CD4-positive, alpha-beta T cell (primary cell): ENCODE measurements around the gene FRMD4B. TPM values are rescaled to one million over a fixed set of nuclear protein-coding genes. Genes with fewer than 3 reads are reported as not detected.
"Not testable (repeated sequence)": the region's sequence is repeated elsewhere in the genome, so short reads cannot be mapped to it uniquely, and the experiment has no call there.

Source experiments
- ATAC-seq: fragments of 200-7000 bp; cut with Tn5 transposase; one replicate; pipeline ENCODE4 v1.10.0; 2022; ENCODE audit warnings: mild to moderate bottlenecking; ENCODE audit not compliant: poor library complexity
- CTCF ChIA-PET: fragments of 350-600 bp; sonication (Branson Sonifier 250); formaldehyde crosslinking; loops from one replicate; lab custom pipeline; 2021; ENCODE audit warnings: antibody characterized with exemption, inconsistent platforms; lab: Charles Lee
- POLR2A ChIA-PET: fragments of 350-600 bp; sonication (Branson Sonifier 250); formaldehyde crosslinking; loops from one replicate; lab custom pipeline; 2021; ENCODE audit warnings: antibody characterized with exemption, inconsistent platforms; lab: Charles Lee
- DNase-seq, 14 experiments: peaks; one replicate each; pipeline ENCODE4 v3.0.0-alpha.2; 2013 to 2020; ENCODE audit warnings: mixed read lengths in 2 of 14
- H3K27ac ChIP-seq, 2 donors: one replicate each; pipeline versions ENCODE4 v1.5.1 to v1.7.0; 2013; ENCODE audit warnings: low read length in 2 of 2, low read depth in 1 of 2, mild to moderate bottlenecking in 1 of 2
- H3K27me3 ChIP-seq, 2 experiments: 1 replicate in 1 of 2; 2 replicates in 1 of 2; pipeline versions ENCODE4 v1.6.1 to v1.7.0; 2013; ENCODE audit warnings: low read length in 2 of 2, control low read depth in 1 of 2, mild to moderate bottlenecking in 1 of 2, moderate library complexity in 1 of 2; ENCODE audit not compliant: insufficient read depth in 2 of 2, control insufficient read depth in 1 of 2
- H3K36me3 ChIP-seq: one replicate; pipeline ENCODE4 v1.6.1; 2013; ENCODE audit warnings: low read length, control low read depth; ENCODE audit not compliant: insufficient read depth
- H3K4me1 ChIP-seq: one replicate; pipeline ENCODE4 v1.6.1; 2013; ENCODE audit warnings: low read length, control low read depth; ENCODE audit not compliant: insufficient read depth
- H3K4me3 ChIP-seq: one replicate; pipeline ENCODE4 v1.5.1; 2013; ENCODE audit warnings: mild to moderate bottlenecking, low read length, moderate library complexity
- H3K9me3 ChIP-seq, 2 experiments: 1 replicate in 1 of 2; 2 replicates in 1 of 2; pipeline versions ENCODE4 v1.6.1 to v1.7.0; 2013; ENCODE audit warnings: low read length in 2 of 2, mild to moderate bottlenecking in 2 of 2, control low read depth in 1 of 2, moderate library complexity in 1 of 2; ENCODE audit not compliant: control insufficient read depth in 1 of 2, insufficient read depth in 1 of 2
- H3K27ac Mint-ChIP-seq: one replicate; pipeline ENCODE4 v1.8.0; 2020; ENCODE audit warnings: mixed read lengths
- H3K27me3 Mint-ChIP-seq: one replicate; pipeline ENCODE4 v1.8.0; 2021; ENCODE audit warnings: mixed read lengths
- H3K36me3 Mint-ChIP-seq: one replicate; pipeline ENCODE4 v1.8.0; 2021; ENCODE audit warnings: low read depth, mixed read lengths
- H3K4me1 Mint-ChIP-seq: one replicate; pipeline ENCODE4 v1.8.0; 2021; ENCODE audit warnings: low read depth, mixed read lengths
- H3K4me3 Mint-ChIP-seq: one replicate; pipeline ENCODE4 v1.8.0; 2020; ENCODE audit warnings: mild to moderate bottlenecking, mixed read lengths
- H3K9me3 Mint-ChIP-seq: one replicate; pipeline ENCODE4 v1.8.0; 2020; ENCODE audit warnings: mixed read lengths
- CTCF ChIP-seq: fragments of 200-600 bp; IDR thresholded peaks from one replicate; pipeline ENCODE4 v1.8.0; 2022; ENCODE audit warnings: antibody characterized with exemption, mild to moderate bottlenecking
- intact Hi-C, 2 experiments: fragments of 100-400 bp; cut with DNase I in 1 of 2; cut with micrococcal nuclease in 1 of 2; formaldehyde crosslinking; loops; one replicate each; pipeline versions ENCODE4 v1.15.1 to v1.9.0; 2023 to 2025; cut with DNase I, micrococcal nuclease
- total RNA-seq, 174 experiments: library from RNA in 2 of 174; stranded (reverse) in 2 of 174; gene quantifications; one replicate each; pipeline ENCODE4 v1.2.3 and lab custom pipeline; 2021 to 2026

Gene FRMD4B
- total RNA-seq, 2 experiments from 2014 or later, result 5.5 to 7.7 TPM

GRCh38 chr3:69283496-69283895 lies 102.4 kb downstream of the FRMD4B start:
- ChIA-PET POLR2A (no interaction called here), CTCF (no interaction called here)
- Mint-ChIP-seq H3K27me3 (no peaks in the 10 kb centered on the region), H3K36me3 (no peaks in the 10 kb centered on the region), H3K4me1 (peaks cover 9% of the 10 kb centered on the region), H3K27ac (no peak overlapping the region), H3K9me3 (no peaks in the 10 kb centered on the region), H3K4me3 (no peak overlapping the region)
- H3K27me3 ChIP-seq, result no peaks in the 10 kb centered on the region
- no peak overlapping the region for H3K4me3 ChIP-seq
- ATAC-seq (no peak), DNase-seq (no peak)
- no peak for TF ChIP-seq CTCF
- peaks cover 6% of the 10 kb centered on the region for H3K4me1 ChIP-seq
- no peaks in the 10 kb centered on the region for H3K36me3 ChIP-seq
- H3K9me3 ChIP-seq, result no peaks in the 10 kb centered on the region
- H3K27ac ChIP-seq, result no peak overlapping the region
- intact Hi-C loops, result no loop called here

GRCh38 chr3:69282181-69282580 lies 103.7 kb downstream of the FRMD4B start:
- Histone ChIP-seq H3K27ac (no peak overlapping the region), H3K4me3 (no peak overlapping the region), H3K36me3 (no peaks in the 10 kb centered on the region), H3K9me3 (no peaks in the 10 kb centered on the region), H3K27me3 (no peaks in the 10 kb centered on the region), H3K4me1 (no peaks in the 10 kb centered on the region)
- H3K27ac Mint-ChIP-seq, result no peak overlapping the region
- ATAC-seq (no peak), DNase-seq (peak in 6 of 14 experiments; percentile 1 to 72 (median 24))
- intact Hi-C loops, result no loop called here
- CTCF ChIA-PET, result no interaction called here
- POLR2A ChIA-PET, result interaction anchor here (0.6 kb wide), 1 partner anchor 124 kb away, joined by 3 read pairs; no protein-coding TSS in a partner anchor
- H3K36me3 Mint-ChIP-seq, result no peaks in the 10 kb centered on the region
- H3K9me3 Mint-ChIP-seq, result no peaks in the 10 kb centered on the region
- H3K27me3 Mint-ChIP-seq, result peaks cover under 1% of the 10 kb centered on the region
- peaks cover 5% of the 10 kb centered on the region for H3K4me1 Mint-ChIP-seq
- no peak for TF ChIP-seq CTCF
- H3K4me3 Mint-ChIP-seq, result no peak overlapping the region

- CTCF ChIA-PET, H3K27ac Mint-ChIP-seq, H3K27ac ChIP-seq, DNase-seq, H3K4me1 ChIP-seq, POLR2A ChIA-PET, H3K4me3 ChIP-seq, ATAC-seq, H3K9me3 ChIP-seq, H3K4me3 Mint-ChIP-seq, H3K9me3 Mint-ChIP-seq, H3K36me3 Mint-ChIP-seq, H3K36me3 ChIP-seq, H3K27me3 Mint-ChIP-seq, H3K27me3 ChIP-seq, H3K4me1 Mint-ChIP-seq, intact Hi-C loops: not testable (repeated sequence)
Observed at GRCh38 chr3:69277403-69277802, 108.5 kb downstream of the FRMD4B start.

GRCh38 chr3:69276884-69277283 lies 109.0 kb downstream of the FRMD4B start:
- no peak overlapping the region for H3K27ac ChIP-seq
- DNase-seq (no peak), ATAC-seq (no peak)
- no peaks in the 10 kb centered on the region for H3K36me3 ChIP-seq
- ChIA-PET CTCF (no interaction called here), POLR2A (no interaction called here)
- intact Hi-C loops, result no loop called here
- no peaks in the 10 kb centered on the region for H3K9me3 ChIP-seq
- no peak overlapping the region for H3K4me3 ChIP-seq
- Mint-ChIP-seq H3K27ac (no peak overlapping the region), H3K4me1 (peaks cover under 1% of the 10 kb centered on the region), H3K4me3 (no peak overlapping the region), H3K9me3 (no peaks in the 10 kb centered on the region), H3K27me3 (peaks cover 4% of the 10 kb centered on the region), H3K36me3 (no peaks in the 10 kb centered on the region)
- H3K4me1 ChIP-seq, result no peaks in the 10 kb centered on the region
- H3K27me3 ChIP-seq, result no peaks in the 10 kb centered on the region
- no peak for TF ChIP-seq CTCF

GRCh38 chr3:69276191-69276590 lies 109.7 kb downstream of the FRMD4B start:
- H3K4me3 ChIP-seq, intact Hi-C loops, CTCF ChIA-PET, H3K27ac ChIP-seq, ATAC-seq, H3K9me3 Mint-ChIP-seq, H3K36me3 ChIP-seq, H3K27me3 ChIP-seq, POLR2A ChIA-PET, H3K9me3 ChIP-seq, H3K27me3 Mint-ChIP-seq, H3K4me1 Mint-ChIP-seq, H3K4me1 ChIP-seq, H3K36me3 Mint-ChIP-seq, H3K27ac Mint-ChIP-seq, H3K4me3 Mint-ChIP-seq, DNase-seq: not testable (repeated sequence)
